IMR-90 (cell line): ENCODE results near the gene FAM234A. TPM values are rescaled to one million over a fixed set of nuclear protein-coding genes. Genes with fewer than 3 reads are reported as not detected.

Experiments
- ATAC-seq: fragments of 200-7000 bp; cut with Tn5 transposase; 2 replicates; pipeline ENCODE4 v1.9.1; 2020; ENCODE audit warnings: low read depth, mild to moderate bottlenecking, moderate library complexity
- BruUV-seq: library from RNA; stranded (reverse); fragments of 400-500 nt; replicated peaks from 2 replicates; lab custom pipeline; 2021; lab: Mats Ljungman, UMichigan
- CTCF ChIA-PET: fragments of 300-600 bp; formaldehyde crosslinking; extraction: SDS; loops from one replicate; lab custom pipeline; 2021; ENCODE audit warnings: antibody characterized with exemption; lab: Yijun Ruan, JAX
- POLR2A ChIA-PET: fragments of 300-600 bp; sonication (Branson Sonifier 250); formaldehyde crosslinking; loops from one replicate; lab custom pipeline; 2022; ENCODE audit warnings: antibody characterized with exemption; ENCODE audit not compliant: unreplicated experiment; lab: Charles Lee
- DNase-seq: peaks from one replicate; pipeline ENCODE4 v3.0.0; 2013
- H2AFZ ChIP-seq: replicated peaks from 2 replicates; pipeline ENCODE3; 2013; ENCODE audit warnings: low read length, mild to moderate bottlenecking; ENCODE audit not compliant: poor library complexity
- H2AK5ac ChIP-seq: 2 replicates; pipeline ENCODE4 v1.6.1; 2013; ENCODE audit warnings: low read depth, low read length, inconsistent platforms
- H2AK9ac ChIP-seq: replicated peaks from 2 replicates; pipeline ENCODE3; 2013; ENCODE audit warnings: mild to moderate bottlenecking, low read depth, low read length, moderate library complexity; ENCODE audit not compliant: poor library complexity
- H2BK120ac ChIP-seq: 2 replicates; pipeline ENCODE4 v1.6.1; 2013; ENCODE audit warnings: low read depth, low read length, inconsistent platforms
- H2BK15ac ChIP-seq: 3 replicates; pipeline ENCODE4 v1.6.1; 2013; ENCODE audit warnings: low read depth, low read length, inconsistent platforms
- H2BK20ac ChIP-seq: 2 replicates; pipeline ENCODE4 v1.6.1; 2013; ENCODE audit warnings: low read depth, mild to moderate bottlenecking, inconsistent platforms, low read length, moderate library complexity
- H2BK5ac ChIP-seq: 2 replicates; pipeline ENCODE4 v1.6.1; 2013; ENCODE audit warnings: mild to moderate bottlenecking, low read depth, low read length, inconsistent platforms; ENCODE audit not compliant: poor library complexity, severe bottlenecking
- H3K14ac ChIP-seq: replicated peaks from 2 replicates; pipeline ENCODE4 v1.6.1; 2013; ENCODE audit warnings: low read depth, low read length, inconsistent platforms
- H3K18ac ChIP-seq: 2 replicates; pipeline ENCODE4 v1.6.1; 2013; ENCODE audit warnings: low read depth, low read length, control low read depth
- H3K23ac ChIP-seq: 2 replicates; pipeline ENCODE4 v1.6.1; 2013; ENCODE audit warnings: low read depth, low read length, inconsistent platforms
- H3K27ac ChIP-seq: 2 replicates; pipeline ENCODE4 v1.5.1; 2013; ENCODE audit warnings: mild to moderate bottlenecking, control low read depth, low read length; ENCODE audit not compliant: insufficient read depth
- H3K27me3 ChIP-seq: 2 replicates; pipeline ENCODE4 v1.6.1; 2013; ENCODE audit warnings: low read length; ENCODE audit not compliant: control insufficient read depth, insufficient read depth
- H3K36me3 ChIP-seq: 2 replicates; pipeline ENCODE4 v1.6.1; 2013; ENCODE audit warnings: low read length, mixed read lengths; ENCODE audit not compliant: control insufficient read depth, insufficient read depth
- H3K4ac ChIP-seq: 2 replicates; pipeline ENCODE4 v1.6.1; 2013; ENCODE audit warnings: low read depth, low read length, inconsistent platforms
- H3K4me1 ChIP-seq: 2 replicates; pipeline ENCODE4 v1.6.1; 2013; ENCODE audit warnings: low read length, mixed read lengths; ENCODE audit not compliant: control insufficient read depth, insufficient read depth
- H3K4me2 ChIP-seq: 2 replicates; pipeline ENCODE4 v1.6.1; 2013; ENCODE audit warnings: low read depth, mild to moderate bottlenecking, control low read depth, low read length, moderate library complexity
- H3K4me3 ChIP-seq: 2 replicates; pipeline ENCODE4 v1.5.1; 2013; ENCODE audit warnings: low read depth, mild to moderate bottlenecking, control low read depth, low read length, moderate library complexity; ENCODE audit not compliant: insufficient read depth
- H3K56ac ChIP-seq: 2 replicates; pipeline ENCODE4 v1.6.1; 2013; ENCODE audit warnings: low read length, inconsistent platforms; ENCODE audit not compliant: insufficient read depth; ENCODE audit errors: extremely low read depth
- H3K79me1 ChIP-seq, 2 experiments: 2 replicates each; pipeline ENCODE4 v1.6.1; 2013; ENCODE audit warnings: low read length in 2 of 2, inconsistent platforms in 1 of 2, low read depth in 1 of 2
- H3K9ac ChIP-seq: 2 replicates; pipeline ENCODE4 v1.6.1; 2013; ENCODE audit warnings: low read depth, low read length, control low read depth
- H3K9me1 ChIP-seq: 2 replicates; pipeline ENCODE4 v1.6.1; 2013; ENCODE audit warnings: low read length, inconsistent platforms; ENCODE audit not compliant: insufficient read depth
- H3K9me3 ChIP-seq: 2 replicates; pipeline ENCODE4 v1.6.1; 2013; ENCODE audit warnings: low read length; ENCODE audit not compliant: control insufficient read depth, insufficient read depth
- H4K20me1 ChIP-seq: 2 replicates; pipeline ENCODE4 v1.6.1; 2013; ENCODE audit warnings: low read length, inconsistent platforms; ENCODE audit not compliant: insufficient read depth
- H4K5ac ChIP-seq: 2 replicates; pipeline ENCODE4 v1.6.1; 2013; ENCODE audit warnings: mild to moderate bottlenecking, low read depth, low read length, control low read depth
- H4K8ac ChIP-seq, 2 experiments: 2 replicates each; pipeline ENCODE4 v1.6.1; 2013; ENCODE audit warnings: low read depth in 2 of 2, low read length in 2 of 2, control low read depth in 1 of 2, inconsistent platforms in 1 of 2
- H4K91ac ChIP-seq: 2 replicates; pipeline ENCODE4 v1.6.1; 2013; ENCODE audit warnings: low read depth, low read length, inconsistent platforms; ENCODE audit not compliant: insufficient read depth
- BHLHE40 ChIP-seq: fragments of 150-350 bp; IDR thresholded peaks from 2 replicates; pipeline ENCODE4 v1.6.1; 2016; ENCODE audit warnings: mild to moderate bottlenecking, low read depth, low read length
- CEBPB ChIP-seq: IDR thresholded peaks from 2 replicates; pipeline ENCODE4 v1.6.1; 2012; ENCODE audit warnings: low read depth, low read length, improper control_type of control experiment
- CHD1 ChIP-seq: IDR thresholded peaks from 2 replicates; pipeline ENCODE4 v1.6.1; 2012; ENCODE audit warnings: low read depth, low read length, improper control_type of control experiment
- FOS ChIP-seq: fragments of 150-350 bp; IDR thresholded peaks from 2 replicates; pipeline ENCODE4 v1.6.1; 2016; ENCODE audit warnings: low read depth, low read length
- MAFK ChIP-seq: IDR thresholded peaks from 2 replicates; pipeline ENCODE4 v1.6.1; 2012; ENCODE audit warnings: low read depth, low read length, improper control_type of control experiment
- MXI1 ChIP-seq: IDR thresholded peaks from 2 replicates; pipeline ENCODE4 v1.6.1; 2012; ENCODE audit warnings: low read depth, mild to moderate bottlenecking, low read length, moderate library complexity, borderline replicate concordance
- NFE2L2 ChIP-seq: fragments of 150-350 bp; IDR thresholded peaks from 2 replicates; pipeline ENCODE4 v1.6.1; 2016; ENCODE audit warnings: low read depth, mild to moderate bottlenecking, low read length
- POLR2A ChIP-seq: IDR thresholded peaks from 2 replicates; pipeline ENCODE4 v1.6.1; 2012; ENCODE audit warnings: mild to moderate bottlenecking, low read depth, low read length
- RAD21 ChIP-seq: IDR thresholded peaks from 2 replicates; pipeline ENCODE4 v1.6.1; 2012; ENCODE audit warnings: low read length, improper control_type of control experiment
- RCOR1 ChIP-seq: IDR thresholded peaks from 2 replicates; pipeline ENCODE4 v1.6.1; 2012; ENCODE audit warnings: mild to moderate bottlenecking, low read length, improper control_type of control experiment; ENCODE audit not compliant: insufficient replicate concordance
- RFX5 ChIP-seq: IDR thresholded peaks from 2 replicates; pipeline ENCODE4 v1.8.0; 2012; ENCODE audit warnings: low read depth, mild to moderate bottlenecking, low read length, moderate library complexity
- SMC3 ChIP-seq: fragments of 150-350 bp; IDR thresholded peaks from 2 replicates; pipeline ENCODE4 v1.6.1; 2016; ENCODE audit warnings: low read depth, mild to moderate bottlenecking, antibody characterized with exemption, low read length, moderate library complexity
- USF2 ChIP-seq: fragments of 150-350 bp; IDR thresholded peaks from 2 replicates; pipeline ENCODE4 v1.6.1; 2017; ENCODE audit warnings: mild to moderate bottlenecking, antibody characterized with exemption, low read length, low read depth
- WGBS, 2 experiments: methylation state at CpG; one replicate each; pipeline versions ENCODE4 v1.1.5 to v1.1.7; 2013; ENCODE audit warnings: missing lambda C conversion rate in 2 of 2; ENCODE audit not compliant: insufficient read length in 1 of 2; ENCODE audit errors: extremely low coverage in 2 of 2; 5-methylcytosine and 5-hydroxymethylcytosine counted together
- dilution Hi-C: fragments of 300-500 bp; cut with HindIII; formaldehyde crosslinking; loops from one replicate; pipeline ENCODE4 v1.14.3; 2018; ENCODE audit warnings: low sequenced_read_pairs; ENCODE audit not compliant: unreplicated experiment
- in situ Hi-C: fragments of 300-500 bp; cut with MboI; formaldehyde crosslinking; loops from 3 replicates; pipeline ENCODE4 v1.14.3; 2019; ENCODE audit warnings: low sequenced_read_pairs, inconsistent platforms, mixed read lengths
- intact Hi-C: fragments of 100-400 bp; cut with micrococcal nuclease; formaldehyde crosslinking; loops from 2 replicates; pipeline ENCODE4 v1.10.0; 2022
- polyA plus RNA-seq, 3 experiments: library from polyadenylated mRNA; depleted of rRNA; stranded (reverse); fragments of >200 nt; gene quantifications; 2 replicates each; pipeline ENCODE4 v1.2.3, GENCODE V29; 2012; ENCODE audit warnings: low replicate concordance in 1 of 3
- total RNA-seq: library from RNA; depleted of rRNA; stranded (reverse); fragments of >200 nt; gene quantifications from 2 replicates; pipeline ENCODE4 v1.2.3, GENCODE V29; 2012
- TF ChIP-seq, protein P1 (sequence below): conservative IDR thresholded peaks from 2 replicates; pipeline ENCODE4 v1.5.1; 2012; ENCODE audit warnings: mild to moderate bottlenecking, low read depth, low read length, improper control_type of control experiment
- TF ChIP-seq, protein P2 (sequence below): fragments of 150-350 bp; IDR thresholded peaks from 2 replicates; pipeline ENCODE4 v1.6.1; 2016; ENCODE audit warnings: low read depth, mild to moderate bottlenecking, low read length, moderate library complexity, borderline replicate concordance

The FAM234A gene
- total and polyA plus RNA-seq, 2 of the 4 experiments (the other 2 are of a cell fraction), result 30.3 to 64.2 TPM

GRCh38 chr16:192686-193085 is 41.9 kb upstream of the FAM234A start:
- no peak for DNase-seq
- no peak overlapping the region for H3K14ac ChIP-seq
- no peak overlapping the region for H3K4me2 ChIP-seq
- peaks cover 21 to 46% of the 10 kb centered on the region in 2 experiments for H3K79me1 ChIP-seq
- no peak overlapping the region for H2BK15ac ChIP-seq
- no peak overlapping the region for H2AK9ac ChIP-seq
- H3K56ac ChIP-seq, result no peak overlapping the region
- in situ Hi-C loops, result no loop called here
- POLR2A ChIA-PET, result no interaction called here
- dilution Hi-C loops, result no loop called here
- H3K23ac ChIP-seq, result no peak overlapping the region
- TF ChIP-seq SMC3 (no peak), BHLHE40 (no peak), RFX5 (no peak), MAFK (no peak), RCOR1 (no peak), MXI1 (no peak), USF2 (no peak), RAD21 (no peak), FOS (no peak), CHD1 (no peak), POLR2A (no peak), CEBPB (no peak), NFE2L2 (no peak)
- TF ChIP-seq, protein P1, sequence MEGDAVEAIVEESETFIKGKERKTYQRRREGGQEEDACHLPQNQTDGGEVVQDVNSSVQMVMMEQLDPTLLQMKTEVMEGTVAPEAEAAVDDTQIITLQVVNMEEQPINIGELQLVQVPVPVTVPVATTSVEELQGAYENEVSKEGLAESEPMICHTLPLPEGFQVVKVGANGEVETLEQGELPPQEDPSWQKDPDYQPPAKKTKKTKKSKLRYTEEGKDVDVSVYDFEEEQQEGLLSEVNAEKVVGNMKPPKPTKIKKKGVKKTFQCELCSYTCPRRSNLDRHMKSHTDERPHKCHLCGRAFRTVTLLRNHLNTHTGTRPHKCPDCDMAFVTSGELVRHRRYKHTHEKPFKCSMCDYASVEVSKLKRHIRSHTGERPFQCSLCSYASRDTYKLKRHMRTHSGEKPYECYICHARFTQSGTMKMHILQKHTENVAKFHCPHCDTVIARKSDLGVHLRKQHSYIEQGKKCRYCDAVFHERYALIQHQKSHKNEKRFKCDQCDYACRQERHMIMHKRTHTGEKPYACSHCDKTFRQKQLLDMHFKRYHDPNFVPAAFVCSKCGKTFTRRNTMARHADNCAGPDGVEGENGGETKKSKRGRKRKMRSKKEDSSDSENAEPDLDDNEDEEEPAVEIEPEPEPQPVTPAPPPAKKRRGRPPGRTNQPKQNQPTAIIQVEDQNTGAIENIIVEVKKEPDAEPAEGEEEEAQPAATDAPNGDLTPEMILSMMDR, result no peak
- TF ChIP-seq, protein P2, sequence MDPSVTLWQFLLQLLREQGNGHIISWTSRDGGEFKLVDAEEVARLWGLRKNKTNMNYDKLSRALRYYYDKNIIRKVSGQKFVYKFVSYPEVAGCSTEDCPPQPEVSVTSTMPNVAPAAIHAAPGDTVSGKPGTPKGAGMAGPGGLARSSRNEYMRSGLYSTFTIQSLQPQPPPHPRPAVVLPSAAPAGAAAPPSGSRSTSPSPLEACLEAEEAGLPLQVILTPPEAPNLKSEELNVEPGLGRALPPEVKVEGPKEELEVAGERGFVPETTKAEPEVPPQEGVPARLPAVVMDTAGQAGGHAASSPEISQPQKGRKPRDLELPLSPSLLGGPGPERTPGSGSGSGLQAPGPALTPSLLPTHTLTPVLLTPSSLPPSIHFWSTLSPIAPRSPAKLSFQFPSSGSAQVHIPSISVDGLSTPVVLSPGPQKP, result no peak
- no peak overlapping the region for H3K27ac ChIP-seq
- H4K5ac ChIP-seq, result no peak overlapping the region
- WGBS, 2 experiments, result 100% methylated on average over 3 of the region's 11 CpGs; no CpG with 5 or more reads in 1 of the 2 experiments
- H3K9me1 ChIP-seq, result peaks cover 4% of the 10 kb centered on the region
- H3K4ac ChIP-seq, result no peak overlapping the region
- intact Hi-C loops, result no loop called here
- no peak overlapping the region for H4K8ac ChIP-seq
- H2AFZ ChIP-seq, result no peak overlapping the region
- no peaks in the 10 kb centered on the region for H3K9me3 ChIP-seq
- no peak for ATAC-seq
- H2AK5ac ChIP-seq, result no peak overlapping the region
- H3K36me3 ChIP-seq, result peaks cover 70% of the 10 kb centered on the region
- H3K9ac ChIP-seq, result no peak overlapping the region
- H3K4me1 ChIP-seq, result no peaks in the 10 kb centered on the region
- no peak overlapping the region for H2BK120ac ChIP-seq
- no peaks in the 10 kb centered on the region for H3K27me3 ChIP-seq
- no TSS peak for BruUV-seq
- no peak overlapping the region for H4K91ac ChIP-seq
- H4K20me1 ChIP-seq, result peaks cover 26% of the 10 kb centered on the region
- no peak overlapping the region for H3K4me3 ChIP-seq
- H2BK5ac ChIP-seq, result no peak overlapping the region
- no peak overlapping the region for H3K18ac ChIP-seq
- no peak overlapping the region for H2BK20ac ChIP-seq
- CTCF ChIA-PET, result interaction anchor here (0.6 kb wide), 1 partner anchor 125 kb away, joined by 3 read pairs; no protein-coding TSS in a partner anchor
